ENCODE results near the gene TINAGL1.

TINAGL1 gene

DNA sequence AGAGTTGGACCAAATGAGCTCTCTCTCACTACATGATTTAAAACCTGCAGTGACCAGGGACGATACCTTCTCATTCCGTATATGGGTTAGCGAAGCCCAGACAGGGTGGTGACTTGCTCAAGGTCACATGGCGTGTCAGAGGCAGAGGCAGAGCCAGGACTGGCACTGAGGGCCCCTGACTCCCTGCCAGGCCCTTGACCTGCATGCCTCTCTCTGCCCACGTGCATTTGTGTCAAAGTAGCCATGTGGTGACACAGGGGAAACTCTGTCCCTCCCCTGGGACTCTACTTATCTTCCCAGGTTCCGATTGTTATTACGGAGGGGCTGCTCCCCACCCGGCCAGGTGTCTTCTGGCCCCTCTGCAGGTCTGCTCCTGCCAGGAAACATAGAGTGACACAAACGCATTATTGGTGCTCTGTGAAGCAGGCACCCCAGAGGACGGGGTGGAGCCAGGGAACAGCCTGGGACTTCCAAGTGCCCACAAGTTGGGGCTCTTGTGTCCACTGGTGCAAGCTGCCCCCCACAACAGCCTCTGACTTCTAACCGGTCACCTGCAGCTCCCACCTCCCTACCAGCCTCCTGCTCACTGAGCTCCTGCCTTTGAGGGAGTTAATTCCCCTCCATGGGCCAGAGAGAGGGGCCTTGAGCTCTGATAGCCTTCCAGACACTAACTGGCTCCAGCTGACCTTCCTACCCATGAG lies 7.3 kb upstream of the TINAGL1 start:
- DNase-seq (ENCODE audit: low read depth): no peak

DNA sequence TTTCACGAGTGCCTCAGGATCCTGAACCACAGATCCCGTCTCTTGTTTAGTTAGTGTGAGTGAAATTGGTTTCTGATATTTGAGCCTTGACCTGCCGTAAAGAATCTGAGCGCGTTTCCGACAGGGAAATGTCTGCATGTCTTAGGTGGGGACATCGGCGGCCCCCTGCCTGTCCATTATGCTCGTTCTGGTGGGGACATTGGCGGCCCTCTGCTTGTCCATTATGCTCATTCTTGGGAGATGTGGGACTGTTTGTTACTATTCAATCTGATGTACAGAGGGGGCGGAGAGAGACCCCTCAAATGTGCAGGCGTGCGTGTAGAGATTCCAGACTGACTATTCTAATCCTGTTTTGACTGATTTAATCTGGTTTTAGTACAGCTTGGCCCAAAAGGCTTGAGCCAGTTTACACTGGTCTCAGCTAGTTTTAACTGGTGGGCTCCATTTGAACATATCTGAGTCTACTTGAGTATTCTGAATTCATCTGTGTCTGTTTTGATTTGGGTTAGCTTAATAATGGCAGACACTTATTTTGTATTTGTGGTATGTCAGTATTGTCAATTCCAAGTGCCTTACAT lies 6.6 kb upstream of the TINAGL1 start:
- no peak for DNase-seq (ENCODE audit: low read depth)

DNA sequence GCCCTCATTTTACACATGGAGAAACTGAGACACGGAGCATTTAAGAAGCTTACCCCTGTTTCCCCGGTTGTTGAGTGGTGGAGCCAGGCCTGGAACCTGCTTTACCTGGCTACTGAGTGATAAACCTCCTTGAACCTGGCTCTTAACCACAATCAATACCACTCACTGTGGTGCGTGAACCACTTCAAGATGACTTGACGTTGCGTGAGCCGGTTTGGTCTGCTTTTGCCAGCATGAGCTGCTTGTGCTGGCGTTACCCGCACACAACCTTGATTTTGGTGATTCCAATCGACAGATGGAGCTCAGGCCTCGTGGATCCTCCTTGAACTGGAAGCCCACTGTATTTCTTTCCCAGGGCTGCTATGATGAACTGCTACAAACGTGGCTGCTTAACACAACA lies 6.1 kb upstream of the TINAGL1 start:
- DNase-seq (ENCODE audit: low read depth): no peak

DNA sequence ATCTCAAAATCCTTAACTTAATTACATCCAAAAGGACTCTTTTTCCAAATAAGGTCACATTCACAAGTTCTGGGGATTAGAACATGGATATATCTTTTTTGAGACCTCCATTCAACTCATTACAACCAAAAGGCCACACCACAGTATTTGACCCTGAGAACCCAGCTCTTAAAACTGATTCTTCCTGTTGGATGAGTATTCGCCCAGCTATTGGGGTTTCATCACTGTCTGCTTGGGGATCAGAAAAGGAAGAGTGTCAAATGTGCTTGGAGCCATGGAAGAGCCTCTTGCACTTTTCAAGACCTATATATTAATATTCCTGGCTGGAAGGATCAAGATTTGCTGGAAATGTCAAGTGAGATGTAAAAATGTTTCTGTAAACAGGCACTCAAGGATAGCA lies 5.4 kb upstream of the TINAGL1 start:
- peak; percentile 35 for DNase-seq (ENCODE audit: low read depth)

DNA sequence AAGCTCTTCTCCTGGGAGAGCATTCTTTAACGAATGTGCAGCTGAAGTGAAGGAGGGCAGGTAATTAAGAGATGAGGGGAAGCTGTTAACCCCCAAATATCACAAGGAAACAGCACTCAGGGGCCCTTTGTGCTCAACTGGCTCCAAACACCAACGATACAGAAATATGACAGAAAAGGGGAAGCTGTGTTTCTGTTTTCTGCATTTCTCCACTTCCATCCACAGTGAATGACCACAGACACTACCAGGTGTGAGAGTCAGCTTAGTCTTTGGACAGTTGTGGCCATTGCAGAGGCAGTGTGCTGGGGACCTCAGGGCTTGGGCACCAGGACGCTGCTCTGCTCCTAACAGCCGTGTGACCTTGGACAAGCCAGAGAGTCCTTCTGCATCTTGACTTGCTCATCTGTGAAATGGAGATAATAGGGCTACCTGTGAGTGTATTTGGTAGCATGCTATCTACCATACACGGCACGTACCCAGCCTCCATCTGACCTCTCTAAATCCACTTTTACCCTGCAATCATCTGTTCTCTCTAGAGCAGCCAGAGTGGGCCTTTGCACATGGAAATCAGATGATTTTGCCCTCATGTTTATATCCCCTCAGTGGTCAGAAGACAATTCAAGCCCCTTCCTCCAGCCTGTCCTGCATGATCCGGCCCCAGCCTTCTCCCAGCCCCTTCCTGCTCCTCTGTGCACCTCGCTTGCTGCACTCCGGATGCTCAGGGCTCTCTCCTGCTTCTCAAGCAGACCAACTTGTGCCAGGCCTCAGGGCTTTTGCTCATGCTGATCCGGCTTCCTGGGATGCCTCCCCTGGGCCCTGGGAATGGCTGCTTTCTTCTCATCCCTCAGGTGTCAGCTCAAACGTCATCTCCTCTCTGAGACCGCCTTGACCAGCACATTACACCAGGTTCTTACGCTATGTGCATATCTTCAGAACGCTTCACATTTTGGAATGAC lies 4.7 kb upstream of the TINAGL1 start:
- no peak for DNase-seq (ENCODE audit: low read depth)

DNA sequence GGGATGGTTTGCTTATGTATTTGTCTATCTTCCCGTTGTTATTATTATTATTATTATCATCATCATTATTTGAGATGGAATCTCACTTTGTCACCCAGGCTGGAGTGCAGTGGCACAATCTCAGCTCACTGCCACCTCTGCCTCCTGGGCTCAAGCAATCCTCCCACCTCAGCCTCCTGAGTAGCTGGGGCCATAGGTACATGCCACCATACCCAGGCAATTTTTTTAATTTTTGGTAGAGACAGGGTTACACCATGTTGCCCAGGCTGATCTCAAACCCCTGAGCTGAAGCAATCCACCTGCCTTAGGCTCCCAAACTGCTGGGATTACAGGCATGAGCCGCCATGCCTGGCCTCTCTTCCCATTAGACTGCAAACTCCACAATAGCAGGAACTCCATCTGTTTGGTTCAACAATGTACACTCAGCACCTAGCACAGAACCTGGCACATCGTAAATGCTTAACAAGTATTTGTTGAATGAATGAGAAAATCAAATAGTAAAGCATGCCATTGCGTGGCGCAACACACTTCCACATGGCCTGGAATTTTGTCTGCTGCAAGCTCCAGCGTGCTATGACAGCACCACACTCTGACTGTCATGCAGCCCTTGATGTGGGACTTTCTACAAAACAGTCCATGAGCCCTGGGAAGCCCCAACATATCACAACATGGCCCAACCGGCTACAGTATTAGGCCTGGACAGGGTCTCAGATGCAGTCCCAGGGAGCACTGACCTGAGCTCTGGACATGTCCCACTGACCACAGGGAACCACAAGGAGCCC lies 3.8 kb upstream of the TINAGL1 start:
- DNase-seq (ENCODE audit: low read depth): no peak

DNA sequence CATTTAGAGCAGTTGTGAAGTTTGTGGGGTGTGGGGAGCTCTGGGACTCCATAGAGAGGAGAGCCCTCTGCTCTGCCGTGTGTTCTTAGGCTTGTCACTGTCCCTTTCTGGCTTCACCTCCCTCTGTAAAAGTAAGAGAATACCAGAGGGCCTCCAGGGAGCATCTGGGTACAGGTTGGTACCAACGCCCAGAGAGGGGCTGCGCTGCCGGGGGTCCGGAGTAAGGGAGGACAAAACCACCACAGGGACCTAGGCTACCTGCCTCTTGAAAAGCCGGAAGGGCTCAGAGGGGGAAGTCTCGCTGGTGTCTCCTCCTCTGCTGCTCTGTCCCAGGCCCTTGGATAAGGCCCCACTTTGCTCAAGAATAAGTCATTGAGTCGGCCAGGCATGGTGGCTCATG lies 3.1 kb upstream of the TINAGL1 start:
- no peak for DNase-seq (ENCODE audit: low read depth)

DNA sequence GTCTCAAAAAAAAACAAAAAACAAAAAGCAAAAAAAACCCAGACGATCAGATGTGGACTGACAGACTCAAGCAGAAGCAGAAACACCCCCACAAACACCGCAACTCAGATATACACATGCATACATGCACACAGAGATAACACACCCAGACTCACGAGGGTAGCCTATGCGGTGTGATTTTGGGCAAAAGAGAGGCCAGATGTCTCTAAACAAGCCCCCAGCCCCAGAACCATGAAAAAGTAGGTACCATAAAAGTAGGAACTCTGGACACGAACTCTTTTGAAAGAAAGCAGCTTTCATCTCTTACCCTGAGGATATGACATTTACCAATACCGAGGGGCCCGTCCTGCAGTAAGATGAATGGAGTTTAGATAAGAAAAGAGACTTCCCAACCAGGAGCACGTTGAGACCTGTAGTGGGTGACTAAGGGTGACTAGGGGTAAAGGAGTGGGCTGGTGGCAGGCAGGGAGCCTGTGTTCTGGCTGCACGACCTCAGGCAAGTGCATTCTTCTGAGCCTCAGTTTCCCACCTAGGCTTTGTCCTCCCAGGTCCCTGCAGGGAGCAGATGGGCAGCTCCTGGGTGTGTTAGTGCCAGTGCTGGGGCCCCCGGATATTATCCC lies 1.5 kb upstream of the TINAGL1 start:
- DNase-seq (ENCODE audit: low read depth): peak; percentile 60

DNA sequence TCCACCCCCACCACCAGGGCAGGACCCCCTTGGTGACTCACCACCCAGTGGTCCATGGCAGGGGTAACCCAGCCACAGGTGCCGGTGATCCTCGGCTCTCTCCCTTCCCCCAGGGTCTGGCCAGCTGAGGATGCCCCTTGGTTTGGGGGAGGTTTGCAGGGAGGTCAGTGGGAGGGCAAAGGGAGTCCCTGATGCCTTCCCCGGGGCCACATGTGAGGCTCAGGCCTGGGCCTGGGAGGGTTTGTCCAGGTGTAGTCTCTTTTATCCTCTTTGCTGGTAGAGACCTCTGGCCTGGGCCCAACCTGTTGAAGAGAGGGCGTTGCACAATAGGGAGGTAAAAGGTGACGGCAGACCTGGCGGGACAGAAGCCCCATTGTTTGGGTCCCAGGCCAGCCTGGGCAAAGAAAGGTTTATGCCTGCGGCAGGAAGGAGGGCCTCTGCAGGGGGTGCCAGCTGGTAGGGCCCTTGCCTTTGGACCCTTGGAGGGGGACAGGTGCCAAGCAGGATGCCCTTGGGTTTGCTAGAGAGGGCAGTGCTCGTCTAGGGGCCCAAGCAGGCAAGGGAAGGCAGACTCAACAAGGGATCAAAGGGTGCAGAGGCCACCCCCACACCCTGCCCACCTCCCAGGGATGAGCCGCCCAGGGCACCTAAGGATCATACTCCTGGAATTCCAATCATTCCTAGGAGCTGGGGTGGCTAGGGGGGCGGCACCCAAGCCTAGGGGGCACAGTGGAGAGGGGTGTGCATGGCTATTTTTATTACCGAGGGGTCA lies 760 bp upstream of the TINAGL1 start:
- no peak for DNase-seq (ENCODE audit: low read depth)

DNA sequence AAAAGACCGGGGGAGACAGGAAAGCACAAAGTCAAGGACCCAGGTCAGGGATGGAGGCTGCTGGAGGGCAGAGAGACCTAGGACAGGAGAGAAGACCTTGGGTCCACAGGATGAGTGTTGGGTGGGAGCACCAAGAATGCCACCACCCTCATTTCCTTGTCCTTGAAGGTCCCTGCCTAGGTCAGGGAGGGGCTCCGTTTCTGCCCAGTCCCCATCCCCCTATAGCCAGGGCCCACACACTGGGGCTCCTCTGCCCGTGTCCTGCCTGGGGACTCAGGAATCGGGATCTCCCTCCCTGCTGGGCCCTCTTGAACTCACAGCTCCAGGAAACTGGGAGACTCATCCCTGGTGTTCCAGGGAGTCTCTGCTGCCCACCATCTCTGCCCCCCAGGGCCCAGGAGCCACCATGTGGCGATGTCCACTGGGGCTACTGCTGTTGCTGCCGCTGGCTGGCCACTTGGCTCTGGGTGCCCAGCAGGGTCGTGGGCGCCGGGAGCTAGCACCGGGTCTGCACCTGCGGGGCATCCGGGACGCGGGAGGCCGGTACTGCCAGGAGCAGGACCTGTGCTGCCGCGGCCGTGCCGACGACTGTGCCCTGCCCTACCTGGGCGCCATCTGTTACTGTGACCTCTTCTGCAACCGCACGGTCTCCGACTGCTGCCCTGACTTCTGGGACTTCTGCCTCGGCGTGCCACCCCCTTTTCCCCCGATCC lies 584 bp downstream of the TINAGL1 start:
- no peak for DNase-seq (ENCODE audit: low read depth)

DNA sequence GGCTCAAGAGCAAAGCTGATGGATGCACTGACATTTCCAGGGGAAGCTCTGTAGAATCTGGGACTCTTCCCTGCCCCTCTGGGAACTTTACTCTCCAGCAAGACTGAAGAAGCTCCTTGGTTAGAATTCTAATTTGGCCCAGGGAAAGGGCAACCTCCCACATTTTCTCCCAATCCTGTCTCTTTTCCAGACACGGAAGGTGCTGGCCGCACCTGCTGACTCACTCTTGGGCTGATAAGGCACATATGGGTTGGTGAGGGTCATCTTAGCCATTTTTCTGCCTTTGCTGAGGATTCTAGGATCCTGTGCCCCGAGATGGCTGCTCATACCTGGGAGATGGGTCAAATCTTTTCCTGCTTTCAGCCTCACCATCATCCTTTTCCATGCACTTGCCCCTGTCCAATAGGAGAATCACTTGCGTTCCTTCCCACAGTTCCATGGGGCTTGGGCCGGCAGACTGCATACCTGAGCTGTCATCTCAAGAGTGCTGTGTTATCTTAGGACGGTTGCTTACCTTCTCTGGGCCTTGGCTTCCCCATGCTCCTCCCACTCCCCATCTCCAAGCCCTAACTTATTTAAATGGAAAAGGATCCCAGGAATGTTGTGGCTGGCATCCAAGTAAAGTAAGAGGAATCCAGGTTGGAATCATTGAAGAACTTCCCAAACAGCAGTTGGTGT lies 1.3 kb downstream of the TINAGL1 start:
- no peak for DNase-seq (ENCODE audit: low read depth)

DNA sequence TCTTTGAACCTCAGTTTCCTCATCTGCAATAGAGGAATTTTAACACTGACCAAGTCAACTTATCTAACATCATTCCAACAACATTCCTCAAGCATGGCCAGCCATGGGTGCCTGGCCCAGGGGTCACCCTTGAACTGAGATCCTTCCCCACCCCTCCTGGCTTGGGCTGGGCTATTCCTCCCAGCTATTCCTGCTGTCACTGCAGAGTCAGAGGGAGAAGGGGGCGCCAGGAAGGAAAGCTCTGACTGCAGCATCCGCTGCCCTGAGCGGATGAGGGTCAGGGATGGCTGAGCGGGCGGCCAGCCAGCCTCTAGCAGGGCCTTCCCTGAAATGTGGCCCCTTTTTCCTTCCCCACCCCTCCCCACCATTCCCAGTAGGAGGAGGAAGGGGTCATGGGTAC lies 3.1 kb downstream of the TINAGL1 start:
- no peak for DNase-seq (ENCODE audit: low read depth)

DNA sequence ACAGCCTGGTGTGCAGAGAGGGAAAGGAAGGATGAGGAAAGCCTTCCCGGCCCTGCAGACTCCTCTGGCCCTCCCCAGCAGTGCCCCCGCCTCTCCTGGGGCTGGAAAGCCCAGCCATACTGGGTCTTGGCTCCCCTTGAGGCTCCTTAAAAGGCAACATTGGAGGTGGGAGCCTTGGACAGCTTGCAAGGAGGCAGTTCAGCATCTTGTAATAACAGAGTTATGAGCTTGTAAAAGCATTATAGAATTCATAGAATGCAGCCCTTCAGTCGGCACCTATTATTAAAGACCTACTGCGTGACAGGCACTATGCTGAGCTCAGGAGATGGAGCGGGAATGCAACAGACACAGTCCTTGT lies 4.2 kb downstream of the TINAGL1 start:
- no peak for DNase-seq (ENCODE audit: low read depth)

DNA sequence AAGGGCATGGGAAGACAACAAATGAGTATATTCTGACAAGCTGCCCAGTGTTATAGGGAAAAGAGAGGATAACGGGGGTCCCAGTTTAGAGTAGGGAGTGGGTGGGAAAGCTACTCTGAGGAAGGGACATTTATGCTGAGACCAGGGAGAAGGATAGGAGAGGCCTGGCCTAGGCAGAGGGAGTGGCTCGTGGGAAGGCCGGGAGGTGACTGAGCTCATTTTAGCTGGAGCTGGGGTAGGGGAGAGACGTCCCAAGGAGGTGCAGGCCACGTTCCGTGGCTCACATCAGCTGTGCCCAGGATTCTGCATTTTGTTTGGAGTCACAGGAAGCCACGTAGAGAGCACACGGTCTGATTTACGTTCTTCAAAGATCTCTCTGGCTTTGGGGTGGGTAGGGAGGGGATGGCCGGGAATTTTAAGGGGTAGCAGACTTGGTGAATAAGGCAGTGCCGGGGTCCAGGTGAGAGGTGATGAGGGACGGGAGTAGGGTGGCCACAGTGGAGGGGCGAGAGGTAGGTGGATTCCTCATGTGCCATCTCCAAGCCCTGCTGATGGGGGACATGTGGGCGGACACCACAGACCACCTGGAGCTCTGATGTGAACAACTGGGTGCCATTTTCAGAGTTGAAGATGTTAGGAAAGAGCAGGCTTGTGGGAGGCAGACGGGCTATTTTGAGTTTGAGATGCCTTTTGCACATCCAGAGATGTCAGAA lies 4.7 kb downstream of the TINAGL1 start:
- no peak for DNase-seq (ENCODE audit: low read depth)

DNA sequence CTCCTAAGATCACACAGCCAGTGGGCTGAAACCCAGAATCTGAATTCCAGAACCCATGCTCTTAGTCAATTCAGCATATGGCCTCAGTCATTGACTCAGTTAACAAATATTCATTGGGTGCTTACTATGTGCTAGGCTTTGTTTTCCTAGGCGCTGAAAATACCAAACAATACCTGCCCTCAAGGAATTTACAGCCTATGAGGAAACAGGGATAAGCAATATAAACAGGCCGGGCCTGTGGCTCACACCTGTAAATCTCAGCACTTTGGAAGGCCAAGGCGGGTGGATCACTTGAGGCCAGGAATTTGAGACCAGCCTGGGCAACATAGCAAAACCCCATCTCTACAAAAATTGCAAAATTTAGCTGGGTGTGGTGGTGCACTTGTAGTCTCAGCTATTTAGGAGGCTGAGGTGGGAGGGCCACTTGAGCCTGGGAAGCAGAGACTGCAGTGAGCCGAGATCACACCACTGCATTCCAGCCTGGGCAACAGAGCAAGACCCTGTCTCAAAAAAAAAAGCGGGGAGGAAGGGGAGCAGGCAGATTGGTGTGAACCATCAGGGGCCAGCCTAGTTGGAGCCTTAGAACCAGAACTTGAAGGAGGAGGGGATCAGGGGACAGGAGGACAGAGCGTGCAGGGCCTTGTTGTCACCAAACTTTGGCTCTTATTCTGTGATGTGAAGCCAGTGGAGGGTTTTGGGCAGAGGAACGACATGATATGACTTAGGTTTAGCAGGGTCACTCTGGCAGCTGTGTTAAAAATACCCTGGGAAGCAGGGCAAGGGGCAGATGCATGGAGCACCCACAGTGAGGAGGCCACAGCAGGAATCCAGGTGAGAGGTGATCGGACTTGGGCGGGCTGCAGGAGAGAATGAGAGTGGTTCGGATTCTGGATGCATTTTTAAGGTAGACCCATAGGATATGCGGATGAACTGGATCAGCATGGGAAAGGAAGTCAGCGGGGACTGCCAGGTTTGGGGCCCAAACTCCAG lies 5.8 kb downstream of the TINAGL1 start:
- no peak for DNase-seq (ENCODE audit: low read depth)

DNA sequence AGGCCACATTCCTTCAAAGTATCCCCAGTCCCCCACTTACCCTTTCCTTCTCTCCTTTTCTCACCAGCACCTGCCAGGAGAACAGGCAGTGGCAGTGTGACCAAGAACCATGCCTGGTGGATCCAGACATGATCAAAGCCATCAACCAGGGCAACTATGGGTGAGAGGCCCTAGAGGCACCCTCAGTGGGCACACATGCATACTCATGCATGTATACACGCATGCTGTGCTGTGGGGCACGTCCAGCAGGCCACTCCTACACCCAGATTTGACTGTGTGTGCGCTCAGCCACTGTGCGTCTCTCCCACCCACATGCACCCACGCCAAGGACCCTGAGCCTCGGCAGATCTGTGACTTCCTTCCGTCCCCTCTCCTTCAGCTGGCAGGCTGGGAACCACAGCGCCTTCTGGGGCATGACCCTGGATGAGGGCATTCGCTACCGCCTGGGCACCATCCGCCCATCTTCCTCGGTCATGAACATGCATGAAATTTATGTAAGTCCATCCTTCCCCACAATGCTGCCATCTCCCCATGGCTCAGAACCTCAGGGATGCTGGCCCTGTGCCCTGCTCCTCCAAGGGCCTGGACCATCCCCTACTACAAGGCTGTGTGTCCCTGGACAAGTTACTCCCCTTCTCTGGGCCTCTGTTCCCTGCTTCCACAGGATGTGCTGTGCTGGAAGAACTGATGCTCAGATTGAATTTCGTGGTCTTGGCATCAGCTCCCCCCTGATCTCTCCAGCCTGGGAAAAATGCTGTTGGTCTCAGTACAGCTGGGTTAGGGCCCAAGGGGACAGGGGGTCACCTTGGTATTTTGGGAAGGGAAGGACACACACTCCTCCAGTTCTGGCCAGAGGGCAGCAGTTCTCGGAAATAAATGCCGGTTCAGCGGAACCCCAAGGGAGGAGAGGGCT lies 7.0 kb downstream of the TINAGL1 start:
- no peak for DNase-seq (ENCODE audit: low read depth)

All from ELR (cell line).